OCI-LY3 (cell line): Measurements from ENCODE around the gene LARGE1.

Experiments
- H2AFZ ChIP-seq: fragments of 200-600, 300-600 bp; shearing (Covaris generic); 2 replicates; pipeline ENCODE4 v1.6.0; 2014; ENCODE audit warnings: antibody characterized with exemption, low read depth, low read length
- H3K27ac ChIP-seq: fragments of 200-600, 300-600 bp; sonication (generic); 2 replicates; pipeline ENCODE4 v1.5.1; 2014; ENCODE audit warnings: mild to moderate bottlenecking, low read length, moderate library complexity, mixed read lengths
- H3K27me3 ChIP-seq: fragments of 200-600, 300-600 bp; sonication (generic); 2 replicates; pipeline ENCODE4 v1.6.1; 2014; ENCODE audit warnings: low read depth, low read length, mixed read lengths
- H3K36me3 ChIP-seq: fragments of 200-600, 300-600 bp; sonication (generic); replicated peaks from 2 replicates; pipeline ENCODE3; 2014; ENCODE audit warnings: low read depth, low read length, mixed read lengths
- H3K4me1 ChIP-seq: fragments of 300-600, 200-600 bp; sonication (generic); 2 replicates; pipeline ENCODE4 v1.6.1; 2014; ENCODE audit warnings: low read length, mixed read lengths
- H3K4me2 ChIP-seq: fragments of 200-600, 300-600 bp; sonication (generic); 2 replicates; pipeline ENCODE4 v1.6.1; 2014; ENCODE audit warnings: low read length, mixed read lengths
- H3K4me3 ChIP-seq: fragments of 300-600, 200-600 bp; sonication (generic); 2 replicates; pipeline ENCODE4 v1.5.1; 2014; ENCODE audit warnings: antibody characterized with exemption, mild to moderate bottlenecking, low read length, moderate library complexity
- H3K79me2 ChIP-seq: fragments of 300-600, 200-600 bp; shearing (Covaris generic); 2 replicates; pipeline ENCODE4 v1.6.1; 2014; ENCODE audit warnings: mild to moderate bottlenecking, low read length, mixed read lengths
- H3K9ac ChIP-seq: fragments of 300-600, 200-600 bp; shearing (Covaris generic); 2 replicates; pipeline ENCODE4 v1.6.0; 2014; ENCODE audit warnings: mild to moderate bottlenecking, low read length, moderate library complexity
- H3K9me3 ChIP-seq: fragments of 200-600, 300-600 bp; shearing (Covaris generic); 2 replicates; pipeline ENCODE4 v1.6.1; 2014; ENCODE audit warnings: low read length, mixed read lengths; ENCODE audit not compliant: insufficient read depth
- H4K20me1 ChIP-seq: fragments of 200-600, 300-600 bp; sonication (generic); 2 replicates; pipeline ENCODE4 v1.6.1; 2016; ENCODE audit warnings: low read length, mixed read lengths; ENCODE audit not compliant: insufficient read depth
- EZH2phosphoT487 ChIP-seq: fragments of 200-600 bp; shearing (Covaris generic); IDR thresholded peaks from 2 replicates; pipeline ENCODE4 v1.6.1; 2018; ENCODE audit warnings: antibody characterized with exemption, mixed run types, low read depth
- TF ChIP-seq, protein P1 (sequence below): fragments of 200-600, 300-600 bp; sonication (generic); IDR thresholded peaks from 2 replicates; pipeline ENCODE4 v1.5.1; 2014; ENCODE audit warnings: antibody characterized with exemption, low read length, low read depth

The LARGE1 gene

DNA sequence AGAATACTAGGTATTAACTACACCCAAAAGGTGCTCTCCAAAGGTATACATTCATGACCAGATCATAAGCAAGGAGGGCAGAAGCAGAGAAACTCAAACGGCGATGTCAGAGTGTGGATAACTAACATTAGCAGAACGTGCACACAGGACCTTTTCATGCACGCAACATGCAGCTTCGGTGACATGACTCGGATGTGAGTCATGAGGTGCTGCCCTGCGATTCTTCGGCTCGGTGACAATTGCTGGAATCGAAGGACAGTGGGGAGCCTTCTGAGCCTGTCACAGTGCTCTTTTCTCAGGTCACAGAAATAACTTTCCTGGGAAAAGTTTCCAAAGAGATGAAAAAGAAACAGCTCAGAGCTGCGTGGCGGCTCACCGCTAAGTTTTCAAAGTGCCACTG, 443.6 kb downstream of the LARGE1 start:
- no peaks in the 10 kb centered on the region for H3K9me3 ChIP-seq
- H3K4me1 ChIP-seq: peaks cover 32% of the 10 kb centered on the region
- TF ChIP-seq, protein P1, sequence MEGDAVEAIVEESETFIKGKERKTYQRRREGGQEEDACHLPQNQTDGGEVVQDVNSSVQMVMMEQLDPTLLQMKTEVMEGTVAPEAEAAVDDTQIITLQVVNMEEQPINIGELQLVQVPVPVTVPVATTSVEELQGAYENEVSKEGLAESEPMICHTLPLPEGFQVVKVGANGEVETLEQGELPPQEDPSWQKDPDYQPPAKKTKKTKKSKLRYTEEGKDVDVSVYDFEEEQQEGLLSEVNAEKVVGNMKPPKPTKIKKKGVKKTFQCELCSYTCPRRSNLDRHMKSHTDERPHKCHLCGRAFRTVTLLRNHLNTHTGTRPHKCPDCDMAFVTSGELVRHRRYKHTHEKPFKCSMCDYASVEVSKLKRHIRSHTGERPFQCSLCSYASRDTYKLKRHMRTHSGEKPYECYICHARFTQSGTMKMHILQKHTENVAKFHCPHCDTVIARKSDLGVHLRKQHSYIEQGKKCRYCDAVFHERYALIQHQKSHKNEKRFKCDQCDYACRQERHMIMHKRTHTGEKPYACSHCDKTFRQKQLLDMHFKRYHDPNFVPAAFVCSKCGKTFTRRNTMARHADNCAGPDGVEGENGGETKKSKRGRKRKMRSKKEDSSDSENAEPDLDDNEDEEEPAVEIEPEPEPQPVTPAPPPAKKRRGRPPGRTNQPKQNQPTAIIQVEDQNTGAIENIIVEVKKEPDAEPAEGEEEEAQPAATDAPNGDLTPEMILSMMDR: no peak
- no peak for TF ChIP-seq EZH2phosphoT487
- no peak overlapping the region for H3K27ac ChIP-seq
- no peaks in the 10 kb centered on the region for H3K79me2 ChIP-seq
- no peak overlapping the region for H3K4me3 ChIP-seq
- H4K20me1 ChIP-seq: no peaks in the 10 kb centered on the region
- no peak overlapping the region for H3K9ac ChIP-seq
- H3K4me2 ChIP-seq: no peak overlapping the region
- H3K27me3 ChIP-seq: no peaks in the 10 kb centered on the region
- H3K36me3 ChIP-seq: no peaks in the 10 kb centered on the region
- no peak overlapping the region for H2AFZ ChIP-seq

DNA sequence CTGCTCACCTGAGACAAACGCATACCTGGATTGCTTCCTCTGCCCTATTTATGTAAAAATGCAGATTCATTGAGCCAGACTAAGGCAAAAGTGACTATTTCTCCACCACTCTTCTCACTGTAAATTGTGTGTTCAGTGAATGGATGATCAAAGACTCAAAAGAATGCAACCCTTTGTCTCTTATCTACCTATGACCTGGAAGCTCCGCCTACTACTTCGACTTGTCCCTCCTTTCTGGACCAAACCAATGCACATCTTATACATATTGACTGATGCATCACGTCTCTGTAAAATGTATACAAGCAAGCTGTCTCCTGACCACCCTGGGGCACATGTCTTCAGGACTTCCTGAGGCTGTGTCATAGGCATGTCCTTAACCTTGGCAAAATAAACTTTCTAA, 444.1 kb downstream of the LARGE1 start:
- H3K79me2 ChIP-seq: no peaks in the 10 kb centered on the region
- no peak overlapping the region for H3K9ac ChIP-seq
- no peak overlapping the region for H2AFZ ChIP-seq
- H3K27ac ChIP-seq: no peak overlapping the region
- H3K4me1 ChIP-seq: peaks cover 37% of the 10 kb centered on the region
- no peak overlapping the region for H3K4me3 ChIP-seq
- no peak overlapping the region for H3K4me2 ChIP-seq
- no peaks in the 10 kb centered on the region for H3K27me3 ChIP-seq
- H4K20me1 ChIP-seq: no peaks in the 10 kb centered on the region
- H3K36me3 ChIP-seq: no peaks in the 10 kb centered on the region
- TF ChIP-seq EZH2phosphoT487: no peak
- H3K9me3 ChIP-seq: no peaks in the 10 kb centered on the region

DNA sequence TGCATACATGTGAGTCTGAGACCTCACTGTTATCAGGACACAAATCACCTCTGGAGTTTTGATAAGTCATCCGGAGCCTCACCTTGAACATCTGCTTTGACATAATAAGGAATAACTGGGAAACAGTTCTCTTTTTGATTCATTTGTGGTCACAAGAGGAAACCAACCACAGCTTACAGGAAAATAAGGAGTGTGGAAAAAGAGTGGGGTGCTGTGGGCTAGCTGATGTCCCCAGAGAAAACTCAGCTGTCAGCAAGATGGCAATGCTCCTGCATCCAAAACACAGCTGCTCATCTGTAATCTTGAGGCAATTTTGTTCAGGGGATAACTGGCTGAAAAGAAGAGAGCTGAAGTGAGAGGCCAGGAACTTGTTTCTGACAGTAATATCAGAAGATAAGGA, 445.7 kb downstream of the LARGE1 start:
- Histone ChIP-seq H3K4me2 (peak overlapping the region; percentile 23), H3K36me3 (no peaks in the 10 kb centered on the region), H3K79me2 (no peaks in the 10 kb centered on the region), H3K4me3 (no peak overlapping the region), H3K9me3 (no peaks in the 10 kb centered on the region), H3K9ac (no peak overlapping the region), H3K27me3 (no peaks in the 10 kb centered on the region), H2AFZ (no peak overlapping the region), H4K20me1 (no peaks in the 10 kb centered on the region), H3K4me1 (peaks cover 48% of the 10 kb centered on the region), H3K27ac (peak overlapping the region; percentile 21; the same call in 1 of the 2 replicates)
- TF ChIP-seq, protein P1: no peak
- TF ChIP-seq EZH2phosphoT487: no peak

DNA sequence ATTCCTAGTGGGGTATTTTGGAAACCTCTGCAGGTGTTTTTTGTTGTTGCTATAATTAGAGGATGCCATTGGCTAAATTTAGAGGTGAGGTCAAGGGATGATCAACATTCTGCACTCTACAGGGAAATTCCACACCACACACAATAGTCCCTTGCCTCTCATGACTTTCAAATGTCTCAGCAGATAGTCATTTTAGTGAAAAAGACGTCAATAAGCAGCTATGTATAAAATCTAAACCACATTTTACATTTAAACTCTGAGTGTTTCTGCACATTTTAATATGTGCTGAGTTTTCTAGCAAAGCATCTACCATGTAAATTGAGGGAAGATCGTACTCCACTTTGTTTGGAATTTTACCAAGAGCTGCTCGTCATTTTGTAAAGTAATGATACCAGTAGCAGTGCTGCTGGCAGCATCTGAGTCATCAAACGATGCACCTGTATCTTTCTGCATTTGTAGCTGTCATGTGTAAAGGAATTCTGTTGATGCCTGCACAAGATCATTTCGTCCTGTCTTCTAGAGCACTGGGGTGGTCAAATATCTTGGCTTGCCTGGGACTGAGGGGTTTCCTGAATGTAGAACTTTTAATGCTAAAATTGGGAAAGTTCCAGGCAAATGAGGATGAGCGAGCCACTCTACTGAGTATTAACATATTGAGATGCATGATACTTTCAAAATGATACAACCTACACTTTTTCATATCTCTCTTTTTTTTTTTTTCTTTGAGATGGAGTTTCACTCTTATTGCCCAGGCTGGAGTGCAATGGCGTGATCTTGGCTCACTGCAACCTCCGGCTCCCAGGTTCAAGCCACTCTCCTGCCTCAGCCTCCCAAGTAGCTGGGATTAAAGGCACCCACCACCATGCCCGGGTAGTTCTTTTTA, 447.6 kb downstream of the LARGE1 start:
- H2AFZ ChIP-seq: no peak overlapping the region
- TF ChIP-seq EZH2phosphoT487: no peak
- TF ChIP-seq, protein P1: no peak
- H3K9ac ChIP-seq: peak overlapping the region; percentile 38
- no peaks in the 10 kb centered on the region for H3K27me3 ChIP-seq
- H3K4me1 ChIP-seq: peaks cover 48% of the 10 kb centered on the region
- peak overlapping the region; percentile 87 for H3K27ac ChIP-seq
- peak overlapping the region; percentile 57 for H3K4me3 ChIP-seq
- peak overlapping the region; percentile 72 for H3K4me2 ChIP-seq
- H4K20me1 ChIP-seq: no peaks in the 10 kb centered on the region
- H3K79me2 ChIP-seq: no peaks in the 10 kb centered on the region
- H3K36me3 ChIP-seq: no peaks in the 10 kb centered on the region
- no peaks in the 10 kb centered on the region for H3K9me3 ChIP-seq
